Panc1 (cell line): ENCODE results near the gene SH3BP4.

Experiments
- POLR2AphosphoS5 ChIP-seq: IDR thresholded peaks from 2 replicates; pipeline ENCODE4 v1.6.1; 2012; ENCODE audit warnings: mild to moderate bottlenecking, low read depth, low read length, moderate library complexity
- TCF7L2 ChIP-seq: IDR thresholded peaks from 2 replicates; pipeline ENCODE4 v1.6.1; 2011; ENCODE audit warnings: mild to moderate bottlenecking, low read depth, low read length, inconsistent platforms
- TF ChIP-seq, protein P1 (sequence below): fragments of 450-650 bp; IDR thresholded peaks from 2 replicates; pipeline ENCODE4 v1.5.1; 2017; ENCODE audit warnings: mild to moderate bottlenecking

DNA sequence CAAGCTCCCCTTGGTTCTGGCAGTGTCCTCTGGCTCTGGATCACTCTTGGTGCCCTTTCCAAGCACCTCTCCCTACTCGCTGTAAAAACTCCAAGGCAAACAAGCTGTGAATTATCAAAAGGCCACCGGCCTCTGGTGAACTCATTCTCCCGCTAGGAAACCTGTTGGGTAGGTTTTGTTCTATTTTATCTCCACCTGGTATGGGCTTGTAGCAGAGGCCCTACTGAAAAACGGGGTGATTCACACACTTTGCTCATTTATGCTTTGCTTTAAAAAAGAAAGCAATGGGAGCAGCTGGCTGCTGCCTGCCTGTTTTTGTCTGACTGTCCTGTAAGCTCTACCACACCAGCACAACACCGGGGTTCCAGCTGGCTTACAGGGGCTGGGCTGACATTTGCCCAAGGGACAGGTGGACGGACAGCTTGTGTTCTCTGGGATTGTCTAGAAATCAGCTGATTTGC, 56.8 kb downstream of the SH3BP4 start:
- TF ChIP-seq, protein P1, sequence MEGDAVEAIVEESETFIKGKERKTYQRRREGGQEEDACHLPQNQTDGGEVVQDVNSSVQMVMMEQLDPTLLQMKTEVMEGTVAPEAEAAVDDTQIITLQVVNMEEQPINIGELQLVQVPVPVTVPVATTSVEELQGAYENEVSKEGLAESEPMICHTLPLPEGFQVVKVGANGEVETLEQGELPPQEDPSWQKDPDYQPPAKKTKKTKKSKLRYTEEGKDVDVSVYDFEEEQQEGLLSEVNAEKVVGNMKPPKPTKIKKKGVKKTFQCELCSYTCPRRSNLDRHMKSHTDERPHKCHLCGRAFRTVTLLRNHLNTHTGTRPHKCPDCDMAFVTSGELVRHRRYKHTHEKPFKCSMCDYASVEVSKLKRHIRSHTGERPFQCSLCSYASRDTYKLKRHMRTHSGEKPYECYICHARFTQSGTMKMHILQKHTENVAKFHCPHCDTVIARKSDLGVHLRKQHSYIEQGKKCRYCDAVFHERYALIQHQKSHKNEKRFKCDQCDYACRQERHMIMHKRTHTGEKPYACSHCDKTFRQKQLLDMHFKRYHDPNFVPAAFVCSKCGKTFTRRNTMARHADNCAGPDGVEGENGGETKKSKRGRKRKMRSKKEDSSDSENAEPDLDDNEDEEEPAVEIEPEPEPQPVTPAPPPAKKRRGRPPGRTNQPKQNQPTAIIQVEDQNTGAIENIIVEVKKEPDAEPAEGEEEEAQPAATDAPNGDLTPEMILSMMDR = no peak
- TF ChIP-seq POLR2AphosphoS5 = no peak
- TF ChIP-seq TCF7L2 = no peak
